Activated CD8-positive, alpha-beta T cell treated with anti-CD3 and anti-CD28 coated beads for 36 hours (primary cell): ENCODE data around the gene SIRPA. TPM values are rescaled to one million over a fixed set of nuclear protein-coding genes. Genes with fewer than 3 reads are reported as not detected.

Experiments used
- ATAC-seq: fragments of 200-7000 bp; cut with Tn5 transposase; one replicate; pipeline ENCODE4 v1.10.0; 2021; ENCODE audit warnings: mild to moderate bottlenecking, moderate library complexity
- CTCF ChIA-PET: fragments of 350-600 bp; sonication (Branson Sonifier 250); formaldehyde crosslinking; loops from one replicate; lab custom pipeline; 2021; ENCODE audit warnings: antibody characterized with exemption; lab: Charles Lee
- POLR2A ChIA-PET: fragments of 350-600 bp; sonication (Branson Sonifier 250); formaldehyde crosslinking; loops from one replicate; lab custom pipeline; 2021; ENCODE audit warnings: antibody characterized with exemption; lab: Charles Lee
- DNase-seq: peaks from one replicate; pipeline ENCODE4 v3.0.0-alpha.2; 2020
- H3K27ac Mint-ChIP-seq: one replicate; pipeline ENCODE4 v1.8.0; 2021; ENCODE audit warnings: mild to moderate bottlenecking, mixed read lengths
- H3K27me3 Mint-ChIP-seq: one replicate; pipeline ENCODE4 v1.8.0; 2021; ENCODE audit warnings: mixed read lengths
- H3K36me3 Mint-ChIP-seq: one replicate; pipeline ENCODE4 v1.8.0; 2021; ENCODE audit warnings: low read depth, mixed read lengths
- H3K4me1 Mint-ChIP-seq: one replicate; pipeline ENCODE4 v1.8.0; 2021; ENCODE audit warnings: low read depth, mixed read lengths
- H3K4me3 Mint-ChIP-seq: one replicate; pipeline ENCODE4 v1.8.0; 2021; ENCODE audit warnings: mild to moderate bottlenecking, moderate library complexity, mixed read lengths
- H3K9me3 Mint-ChIP-seq: one replicate; pipeline ENCODE4 v1.8.0; 2021; ENCODE audit warnings: mixed read lengths
- intact Hi-C: fragments of 100-400 bp; cut with micrococcal nuclease; formaldehyde crosslinking; loops from one replicate; pipeline ENCODE4 v1.10.0; 2022
- total RNA-seq, 2 experiments: library from RNA; stranded (reverse); gene quantifications; one replicate each; pipeline ENCODE4 v1.2.3, GENCODE V29; 2021
- TF ChIP-seq, protein P1 (sequence below): fragments of 200-600 bp; IDR thresholded peaks from one replicate; pipeline ENCODE4 v1.8.0; 2022; ENCODE audit warnings: antibody characterized with exemption, mild to moderate bottlenecking

Gene SIRPA
- total RNA-seq, 2 experiments from 2014 or later: 0.09 TPM

DNA sequence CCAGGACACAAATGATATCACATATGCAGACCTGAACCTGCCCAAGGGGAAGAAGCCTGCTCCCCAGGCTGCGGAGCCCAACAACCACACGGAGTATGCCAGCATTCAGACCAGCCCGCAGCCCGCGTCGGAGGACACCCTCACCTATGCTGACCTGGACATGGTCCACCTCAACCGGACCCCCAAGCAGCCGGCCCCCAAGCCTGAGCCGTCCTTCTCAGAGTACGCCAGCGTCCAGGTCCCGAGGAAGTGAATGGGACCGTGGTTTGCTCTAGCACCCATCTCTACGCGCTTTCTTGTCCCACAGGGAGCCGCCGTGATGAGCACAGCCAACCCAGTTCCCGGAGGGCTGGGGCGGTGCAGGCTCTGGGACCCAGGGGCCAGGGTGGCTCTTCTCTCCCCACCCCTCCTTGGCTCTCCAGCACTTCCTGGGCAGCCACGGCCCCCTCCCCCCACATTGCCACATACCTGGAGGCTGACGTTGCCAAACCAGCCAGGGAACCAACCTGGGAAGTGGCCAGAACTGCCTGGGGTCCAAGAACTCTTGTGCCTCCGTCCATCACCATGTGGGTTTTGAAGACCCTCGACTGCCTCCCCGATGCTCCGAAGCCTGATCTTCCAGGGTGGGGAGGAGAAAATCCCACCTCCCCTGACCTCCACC lies 42.2 kb downstream of the SIRPA start:
- no peak overlapping the region for H3K27ac Mint-ChIP-seq
- H3K27me3 Mint-ChIP-seq: peaks cover 9% of the 10 kb centered on the region
- H3K9me3 Mint-ChIP-seq: no peaks in the 10 kb centered on the region
- TF ChIP-seq, protein P1, sequence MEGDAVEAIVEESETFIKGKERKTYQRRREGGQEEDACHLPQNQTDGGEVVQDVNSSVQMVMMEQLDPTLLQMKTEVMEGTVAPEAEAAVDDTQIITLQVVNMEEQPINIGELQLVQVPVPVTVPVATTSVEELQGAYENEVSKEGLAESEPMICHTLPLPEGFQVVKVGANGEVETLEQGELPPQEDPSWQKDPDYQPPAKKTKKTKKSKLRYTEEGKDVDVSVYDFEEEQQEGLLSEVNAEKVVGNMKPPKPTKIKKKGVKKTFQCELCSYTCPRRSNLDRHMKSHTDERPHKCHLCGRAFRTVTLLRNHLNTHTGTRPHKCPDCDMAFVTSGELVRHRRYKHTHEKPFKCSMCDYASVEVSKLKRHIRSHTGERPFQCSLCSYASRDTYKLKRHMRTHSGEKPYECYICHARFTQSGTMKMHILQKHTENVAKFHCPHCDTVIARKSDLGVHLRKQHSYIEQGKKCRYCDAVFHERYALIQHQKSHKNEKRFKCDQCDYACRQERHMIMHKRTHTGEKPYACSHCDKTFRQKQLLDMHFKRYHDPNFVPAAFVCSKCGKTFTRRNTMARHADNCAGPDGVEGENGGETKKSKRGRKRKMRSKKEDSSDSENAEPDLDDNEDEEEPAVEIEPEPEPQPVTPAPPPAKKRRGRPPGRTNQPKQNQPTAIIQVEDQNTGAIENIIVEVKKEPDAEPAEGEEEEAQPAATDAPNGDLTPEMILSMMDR: no peak
- no peaks in the 10 kb centered on the region for H3K36me3 Mint-ChIP-seq
- no peak for DNase-seq
- intact Hi-C loops: no loop called here
- no peaks in the 10 kb centered on the region for H3K4me1 Mint-ChIP-seq
- no peak overlapping the region for H3K4me3 Mint-ChIP-seq
- POLR2A ChIA-PET: no interaction called here
- no peak for ATAC-seq
- CTCF ChIA-PET: no interaction called here

DNA sequence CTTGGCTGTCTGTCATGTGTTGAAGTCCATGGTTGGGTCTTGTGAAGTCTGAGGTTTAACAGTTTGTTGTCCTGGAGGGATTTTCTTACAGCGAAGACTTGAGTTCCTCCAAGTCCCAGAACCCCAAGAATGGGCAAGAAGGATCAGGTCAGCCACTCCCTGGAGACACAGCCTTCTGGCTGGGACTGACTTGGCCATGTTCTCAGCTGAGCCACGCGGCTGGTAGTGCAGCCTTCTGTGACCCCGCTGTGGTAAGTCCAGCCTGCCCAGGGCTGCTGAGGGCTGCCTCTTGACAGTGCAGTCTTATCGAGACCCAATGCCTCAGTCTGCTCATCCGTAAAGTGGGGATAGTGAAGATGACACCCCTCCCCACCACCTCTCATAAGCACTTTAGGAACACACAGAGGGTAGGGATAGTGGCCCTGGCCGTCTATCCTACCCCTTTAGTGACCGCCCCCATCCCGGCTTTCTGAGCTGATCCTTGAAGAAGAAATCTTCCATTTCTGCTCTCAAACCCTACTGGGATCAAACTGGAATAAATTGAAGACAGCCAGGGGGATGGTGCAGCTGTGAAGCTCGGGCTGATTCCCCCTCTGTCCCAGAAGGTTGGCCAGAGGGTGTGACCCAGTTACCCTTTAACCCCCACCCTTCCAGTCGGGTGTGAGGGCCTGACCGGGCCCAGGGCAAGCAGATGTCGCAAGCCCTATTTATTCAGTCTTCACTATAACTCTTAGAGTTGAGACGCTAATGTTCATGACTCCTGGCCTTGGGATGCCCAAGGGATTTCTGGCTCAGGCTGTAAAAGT lies 43.5 kb downstream of the SIRPA start:
- intact Hi-C loops: loop anchor here (1.0 kb wide), 1 partner anchor 15 kb away; no protein-coding TSS in a partner anchor
- DNase-seq (no peak), ATAC-seq (no peak)
- peaks cover 8% of the 10 kb centered on the region for H3K27me3 Mint-ChIP-seq
- H3K9me3 Mint-ChIP-seq: no peaks in the 10 kb centered on the region
- H3K4me3 Mint-ChIP-seq: no peak overlapping the region
- H3K36me3 Mint-ChIP-seq: no peaks in the 10 kb centered on the region
- no peaks in the 10 kb centered on the region for H3K4me1 Mint-ChIP-seq
- POLR2A ChIA-PET: no interaction called here
- no peak overlapping the region for H3K27ac Mint-ChIP-seq
- CTCF ChIA-PET: no interaction called here
- TF ChIP-seq, protein P1: no peak

DNA sequence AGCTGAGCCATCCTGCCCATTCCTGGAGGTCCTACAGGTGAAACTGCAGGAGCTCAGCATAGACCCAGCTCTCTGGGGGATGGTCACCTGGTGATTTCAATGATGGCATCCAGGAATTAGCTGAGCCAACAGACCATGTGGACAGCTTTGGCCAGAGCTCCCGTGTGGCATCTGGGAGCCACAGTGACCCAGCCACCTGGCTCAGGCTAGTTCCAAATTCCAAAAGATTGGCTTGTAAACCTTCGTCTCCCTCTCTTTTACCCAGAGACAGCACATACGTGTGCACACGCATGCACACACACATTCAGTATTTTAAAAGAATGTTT lies 44.0 kb downstream of the SIRPA start:
- CTCF ChIA-PET: no interaction called here
- POLR2A ChIA-PET: no interaction called here
- no peak for ATAC-seq
- TF ChIP-seq, protein P1: no peak
- H3K4me1 Mint-ChIP-seq: no peaks in the 10 kb centered on the region
- H3K27me3 Mint-ChIP-seq: peaks cover 9% of the 10 kb centered on the region
- H3K4me3 Mint-ChIP-seq: no peak overlapping the region
- H3K36me3 Mint-ChIP-seq: no peaks in the 10 kb centered on the region
- intact Hi-C loops: loop anchor here (1.0 kb wide), 1 partner anchor 14 kb away; no protein-coding TSS in a partner anchor
- H3K9me3 Mint-ChIP-seq: no peaks in the 10 kb centered on the region
- no peak overlapping the region for H3K27ac Mint-ChIP-seq
- DNase-seq: no peak

DNA sequence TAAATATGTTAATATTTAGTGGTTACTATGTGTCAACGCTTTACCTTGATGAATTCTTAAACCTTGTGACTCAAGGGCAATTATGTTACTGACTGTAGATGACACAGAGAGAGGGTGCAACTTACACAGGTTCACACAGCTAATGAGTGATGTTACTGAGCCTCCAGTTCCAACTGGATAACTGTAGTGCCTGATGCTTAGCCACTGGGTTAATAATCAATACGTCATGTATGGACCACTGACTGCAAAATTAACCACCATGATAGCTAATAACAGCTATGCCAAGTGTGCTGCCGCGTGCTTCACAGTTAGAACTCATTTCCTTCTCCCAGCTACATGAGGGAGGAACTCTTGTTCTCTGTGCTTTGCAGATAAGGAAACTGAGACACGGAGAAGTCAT lies 45.4 kb downstream of the SIRPA start:
- intact Hi-C loops: no loop called here
- peaks cover 9% of the 10 kb centered on the region for H3K27me3 Mint-ChIP-seq
- no peaks in the 10 kb centered on the region for H3K4me1 Mint-ChIP-seq
- ATAC-seq: no peak
- H3K9me3 Mint-ChIP-seq: no peaks in the 10 kb centered on the region
- no peak overlapping the region for H3K27ac Mint-ChIP-seq
- no peak for DNase-seq
- POLR2A ChIA-PET: interaction anchor here (0.7 kb wide), 1 partner anchor 36 kb away, joined by 3 read pairs; no protein-coding TSS in a partner anchor
- no peak overlapping the region for H3K4me3 Mint-ChIP-seq
- no peaks in the 10 kb centered on the region for H3K36me3 Mint-ChIP-seq
- TF ChIP-seq, protein P1: no peak
- CTCF ChIA-PET: no interaction called here

DNA sequence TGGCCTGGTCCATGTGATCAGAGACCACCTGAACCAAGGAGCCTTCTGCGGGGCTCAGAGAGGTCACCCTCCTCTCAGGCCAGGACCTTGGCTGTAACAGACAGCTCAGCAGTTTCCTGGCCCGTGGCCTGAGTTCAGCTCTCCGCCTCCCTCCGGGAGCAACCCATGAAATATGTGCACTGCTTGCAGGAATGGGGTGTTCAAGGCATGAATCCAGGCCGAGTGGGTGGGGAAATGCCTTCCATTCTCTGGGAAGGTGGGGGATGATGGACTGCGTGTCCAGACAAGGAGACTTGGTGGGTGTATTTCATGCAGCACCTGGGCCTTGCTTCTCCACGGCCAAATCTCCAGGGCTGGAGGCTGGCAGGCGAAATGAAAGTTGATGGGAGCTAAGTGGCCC lies 46.0 kb downstream of the SIRPA start:
- POLR2A ChIA-PET: interaction anchor here (0.7 kb wide), 1 partner anchor 37 kb away, joined by 3 read pairs; no protein-coding TSS in a partner anchor
- no peaks in the 10 kb centered on the region for H3K9me3 Mint-ChIP-seq
- no peaks in the 10 kb centered on the region for H3K4me1 Mint-ChIP-seq
- no peak overlapping the region for H3K4me3 Mint-ChIP-seq
- CTCF ChIA-PET: no interaction called here
- TF ChIP-seq, protein P1: no peak
- no peak for ATAC-seq
- intact Hi-C loops: no loop called here
- no peak overlapping the region for H3K27ac Mint-ChIP-seq
- no peak for DNase-seq
- H3K36me3 Mint-ChIP-seq: no peaks in the 10 kb centered on the region
- H3K27me3 Mint-ChIP-seq: peaks cover 13% of the 10 kb centered on the region
